ENCODE measurements around the gene P2RY11. TPM values are rescaled to one million over a fixed set of nuclear protein-coding genes. Genes with fewer than 3 reads are reported as not detected.

The P2RY11 gene
- 61.1 and 62.5 TPM in 2 replicates for total RNA-seq

DNA sequence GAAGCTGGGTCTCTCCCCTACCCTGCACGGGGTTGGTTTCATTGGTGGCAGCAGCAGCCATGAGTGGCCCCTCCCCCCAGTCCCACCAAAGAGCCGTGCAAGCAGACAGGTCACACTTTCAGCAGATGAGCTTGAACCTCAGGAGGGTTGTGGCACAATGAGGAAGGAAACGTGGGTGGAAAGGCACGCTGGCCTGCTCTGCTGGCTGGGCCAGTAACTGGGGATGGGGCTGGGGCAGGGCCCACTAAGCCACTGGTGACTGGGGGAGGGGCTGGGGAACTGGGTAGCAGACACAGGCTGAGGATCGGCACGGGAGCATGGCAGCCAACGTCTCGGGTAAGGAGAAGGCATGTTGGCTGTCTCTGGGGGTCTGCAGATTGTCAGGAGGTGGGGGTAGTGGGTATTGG lies at the start of gene P2RY11:
TSS of gene P2RY11 (plus strand) at position 289 of the 407 bp plus-strand sequence. CDS start at position 318, 29 bp downstream.
- Mint-ChIP-seq H3K4me1 (peaks cover 50% of the 10 kb centered on the region), H3K36me3 (ENCODE audit: low read depth) (peaks cover 75% of the 10 kb centered on the region), H3K27ac (peak within 1 kb of the TSS; percentile 91), H3K4me3 (peak within 1 kb of the TSS; percentile 74), H3K9me3 (no peaks in the 10 kb centered on the region), H3K27me3 (no peaks in the 10 kb centered on the region)
- intact Hi-C loops (cut with micrococcal nuclease), result loop anchor here (10.0 kb wide), 1 partner anchor 177 kb away; the partner anchor contains the start of gene OLFM2
- peak; percentile 73 for DNase-seq

- no peaks in the 10 kb centered on the region for H3K36me3 Mint-ChIP-seq (ENCODE audit: low read depth)
- H3K4me1 Mint-ChIP-seq, result no peaks in the 10 kb centered on the region
- no peaks in the 10 kb centered on the region for H3K9me3 Mint-ChIP-seq
- H3K4me3 Mint-ChIP-seq, result no peak overlapping the region
- no peak overlapping the region for H3K27ac Mint-ChIP-seq
- intact Hi-C loops (cut with micrococcal nuclease), result no loop called here
- DNase-seq, result no peak
- H3K27me3 Mint-ChIP-seq, result no peaks in the 10 kb centered on the region
These were observed 49.7 kb upstream of the P2RY11 start for GRCh38 chr19:10061717-10062310.

DNA sequence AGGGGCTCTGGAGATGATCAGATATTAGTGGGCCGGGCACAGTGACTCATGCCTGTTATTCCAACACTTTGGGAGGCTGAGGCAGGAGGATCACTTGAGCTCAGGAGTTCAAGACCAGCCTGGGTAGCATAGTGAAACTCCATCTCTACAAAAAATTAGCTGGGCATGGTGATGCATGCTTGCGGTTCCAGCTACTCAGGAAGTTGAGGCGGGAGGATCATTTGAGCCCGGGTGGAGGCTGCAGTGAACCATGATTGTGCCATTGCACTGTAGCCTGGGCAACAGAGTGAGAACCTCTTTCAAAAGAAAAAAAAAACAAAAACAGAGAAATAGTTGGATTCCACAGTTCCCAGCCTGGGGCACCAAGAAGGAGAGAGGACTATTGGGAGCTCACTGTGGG lies 43.3 kb upstream of the P2RY11 start:
- H3K9me3 Mint-ChIP-seq, result no peaks in the 10 kb centered on the region
- no peak overlapping the region for H3K27ac Mint-ChIP-seq
- DNase-seq, result no peak

GRCh38 chr19:10069046-10069445 lies 42.4 kb upstream of the P2RY11 start:
- Mint-ChIP-seq H3K36me3 (ENCODE audit: low read depth) (no peaks in the 10 kb centered on the region), H3K27me3 (peaks cover 3% of the 10 kb centered on the region), H3K9me3 (no peaks in the 10 kb centered on the region), H3K4me1 (peaks cover 5% of the 10 kb centered on the region), H3K27ac (no peak overlapping the region), H3K4me3 (no peak overlapping the region)
- intact Hi-C loops (cut with micrococcal nuclease), result no loop called here
- no peak for DNase-seq

More for the DNA sequence above, 43.3 kb upstream of the P2RY11 start:
- Mint-ChIP-seq H3K27me3 (peaks cover 3% of the 10 kb centered on the region), H3K36me3 (ENCODE audit: low read depth) (no peaks in the 10 kb centered on the region), H3K4me1 (peaks cover 5% of the 10 kb centered on the region), H3K4me3 (no peak overlapping the region)
- intact Hi-C loops (cut with micrococcal nuclease), result no loop called here

DNA sequence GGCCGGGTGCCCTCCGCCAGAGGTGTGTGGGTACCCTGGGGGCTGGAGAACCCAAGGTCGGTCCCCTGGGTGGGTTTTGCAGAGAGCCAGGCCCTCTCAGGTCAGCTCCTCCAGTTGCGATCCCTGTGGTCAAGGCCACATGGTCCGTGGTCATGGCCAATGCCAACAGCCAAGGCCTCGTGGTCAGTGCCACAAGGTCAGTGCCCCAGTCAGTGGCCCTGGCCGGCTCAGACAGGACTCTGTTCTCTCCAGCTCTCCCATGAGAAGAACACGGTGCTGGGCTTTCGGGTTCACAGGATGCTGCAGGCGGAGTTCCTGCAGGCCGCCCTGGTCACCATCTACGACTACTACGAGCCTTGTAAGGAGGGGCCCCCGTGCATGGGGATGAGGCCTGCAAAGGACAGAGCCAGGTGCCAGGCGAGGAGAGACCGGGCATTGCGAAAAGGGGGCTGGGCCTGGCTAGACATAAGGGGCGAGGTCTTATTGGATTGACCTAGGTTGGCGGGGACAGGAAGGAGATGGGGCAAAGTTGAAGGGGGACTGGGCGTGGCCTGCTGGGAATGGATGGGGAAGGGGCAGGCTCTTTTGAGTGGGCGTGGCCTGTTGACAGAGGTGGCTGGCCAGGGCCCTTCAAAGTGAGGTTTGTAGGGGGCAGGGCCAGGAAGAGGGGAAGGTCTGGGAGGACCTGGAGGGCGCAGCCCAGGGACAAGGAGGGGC lies 40.6 kb upstream of the P2RY11 start:
- Mint-ChIP-seq H3K36me3 (ENCODE audit: low read depth) (no peaks in the 10 kb centered on the region), H3K27ac (no peak overlapping the region), H3K4me1 (peaks cover 5% of the 10 kb centered on the region), H3K27me3 (peaks cover 3% of the 10 kb centered on the region), H3K9me3 (no peaks in the 10 kb centered on the region), H3K4me3 (no peak overlapping the region)
- DNase-seq, result no peak
- intact Hi-C loops (cut with micrococcal nuclease), result no loop called here

DNA sequence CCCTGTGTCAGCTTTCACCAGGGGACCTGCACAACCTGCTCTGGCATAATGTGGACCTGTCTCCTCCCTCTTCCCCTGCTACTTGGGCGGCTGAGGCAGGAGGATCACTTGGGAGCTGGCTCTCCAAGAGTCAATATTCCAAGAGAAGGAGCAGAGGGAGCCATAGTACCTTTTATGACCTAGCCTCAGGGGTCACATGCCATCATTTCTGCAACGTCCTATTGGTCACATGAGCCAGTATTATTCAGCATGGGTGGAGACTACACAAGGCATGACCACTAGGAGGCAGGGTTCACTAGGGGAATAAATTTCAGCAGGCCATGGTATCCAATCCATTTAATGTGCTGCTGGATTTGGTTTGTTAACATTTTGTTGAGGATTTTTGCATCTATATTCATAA lies 37.3 kb upstream of the P2RY11 start:
- peak; percentile 81 for DNase-seq
- Mint-ChIP-seq H3K9me3 (no peaks in the 10 kb centered on the region), H3K27me3 (peaks cover 17% of the 10 kb centered on the region), H3K4me3 (no peak overlapping the region), H3K27ac (no peak overlapping the region), H3K36me3 (ENCODE audit: low read depth) (no peaks in the 10 kb centered on the region), H3K4me1 (no peaks in the 10 kb centered on the region)
- intact Hi-C loops (cut with micrococcal nuclease), result loop anchor here (1.0 kb wide), 1 partner anchor 176 kb away; no protein-coding TSS in a partner anchor

DNA sequence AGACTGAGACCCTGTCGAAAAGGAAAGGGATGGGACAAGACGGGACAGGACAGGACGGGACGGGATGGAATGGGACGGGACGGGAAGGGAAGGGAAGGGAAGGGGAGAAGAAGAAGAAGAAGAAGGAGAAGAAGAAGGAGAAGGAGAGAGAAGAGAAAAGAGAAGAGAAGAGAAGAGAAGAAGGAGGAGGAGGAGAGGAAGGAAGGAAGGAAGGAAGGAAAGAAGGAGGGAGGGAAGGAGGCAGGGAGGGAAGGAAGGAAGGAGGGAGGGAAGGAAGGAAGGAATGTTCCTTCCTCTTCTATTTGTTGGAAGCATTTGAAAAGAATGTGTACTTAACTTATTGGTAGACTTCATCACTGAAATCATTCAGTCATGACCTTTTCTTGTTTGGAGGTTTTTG lies 35.0 kb upstream of the P2RY11 start:
- Mint-ChIP-seq H3K36me3 (ENCODE audit: low read depth) (no peaks in the 10 kb centered on the region), H3K4me1 (no peaks in the 10 kb centered on the region), H3K27me3 (peaks cover 14% of the 10 kb centered on the region)

DNA sequence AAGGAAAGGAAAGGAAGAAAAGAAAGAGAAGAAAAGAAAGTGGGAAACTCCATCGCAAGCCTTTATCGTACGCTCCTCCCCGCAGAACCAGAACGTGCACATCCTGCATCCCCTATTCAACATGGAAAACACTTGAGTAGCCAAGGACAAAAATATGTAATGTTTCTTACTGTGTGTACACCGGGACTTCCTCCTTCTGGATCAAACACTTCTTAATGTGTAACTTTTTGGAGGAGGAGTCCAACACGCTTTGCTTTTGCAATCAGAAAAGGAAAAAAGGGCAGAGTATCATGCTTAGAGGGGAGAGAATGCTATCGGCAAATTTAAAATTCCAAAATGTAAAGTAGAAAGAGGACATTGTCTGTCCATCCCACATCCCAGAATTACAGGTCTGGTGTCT lies 33.2 kb upstream of the P2RY11 start:
- no peaks in the 10 kb centered on the region for H3K36me3 Mint-ChIP-seq (ENCODE audit: low read depth)
- H3K4me3 Mint-ChIP-seq, result no peak overlapping the region
- H3K9me3 Mint-ChIP-seq, result no peaks in the 10 kb centered on the region
- no peak for DNase-seq
- H3K4me1 Mint-ChIP-seq, result no peaks in the 10 kb centered on the region
- intact Hi-C loops (cut with micrococcal nuclease), result no loop called here
- H3K27ac Mint-ChIP-seq, result no peak overlapping the region
- H3K27me3 Mint-ChIP-seq, result peaks cover 14% of the 10 kb centered on the region

More for the DNA sequence above, 35.0 kb upstream of the P2RY11 start:
- no peak overlapping the region for H3K27ac Mint-ChIP-seq
- DNase-seq, result no peak
- H3K9me3 Mint-ChIP-seq, result no peaks in the 10 kb centered on the region
- no peak overlapping the region for H3K4me3 Mint-ChIP-seq
- intact Hi-C loops (cut with micrococcal nuclease), result no loop called here

DNA sequence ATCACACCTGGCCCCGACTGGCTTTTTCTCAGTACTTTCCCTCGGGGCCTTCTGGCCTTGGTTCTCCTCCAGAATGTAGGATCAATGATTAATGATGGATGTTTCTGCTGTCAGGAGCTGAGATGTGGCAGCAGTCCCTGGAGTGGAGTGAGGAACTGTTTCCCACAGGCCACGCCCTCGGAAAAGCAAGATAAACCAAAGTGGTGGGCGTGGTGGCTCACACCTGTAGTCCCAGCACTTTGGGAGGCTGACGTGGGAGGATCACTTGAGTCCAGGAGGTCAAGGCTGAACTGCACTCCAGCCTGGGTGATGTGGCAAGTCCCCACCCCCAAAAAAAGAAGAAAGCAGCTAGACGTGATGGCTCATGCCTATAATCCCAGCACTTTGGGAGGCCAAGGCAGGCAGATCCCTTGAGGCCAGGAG lies 32.5 kb upstream of the P2RY11 start:
- Mint-ChIP-seq H3K27ac (no peak overlapping the region), H3K4me1 (no peaks in the 10 kb centered on the region), H3K4me3 (no peak overlapping the region), H3K36me3 (ENCODE audit: low read depth) (no peaks in the 10 kb centered on the region), H3K27me3 (peaks cover 14% of the 10 kb centered on the region), H3K9me3 (no peaks in the 10 kb centered on the region)
- intact Hi-C loops (cut with micrococcal nuclease), result no loop called here
- no peak for DNase-seq

GRCh38 chr19:10083911-10084310 lies 27.6 kb upstream of the P2RY11 start:
- no peaks in the 10 kb centered on the region for H3K27me3 Mint-ChIP-seq
- no peak overlapping the region for H3K27ac Mint-ChIP-seq

DNA sequence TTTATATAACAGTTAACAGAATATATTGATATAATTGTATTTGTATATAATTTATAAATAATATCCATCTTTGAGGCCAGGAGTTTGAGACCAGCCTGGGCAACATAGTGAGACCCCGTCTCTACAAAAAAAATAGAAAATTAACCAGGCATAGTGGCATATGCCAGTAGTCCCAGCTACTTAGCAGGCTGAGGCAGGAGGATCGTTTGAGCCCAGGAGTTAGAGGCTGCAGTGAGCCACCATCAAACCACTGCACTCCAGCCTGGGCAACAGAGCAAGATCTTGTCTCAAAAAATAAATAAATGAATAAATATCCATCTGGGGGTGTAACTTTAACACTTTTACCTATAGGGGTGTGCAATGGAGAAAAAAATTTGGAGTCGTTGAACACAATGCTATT lies 26.7 kb upstream of the P2RY11 start:
- Mint-ChIP-seq H3K27me3 (no peaks in the 10 kb centered on the region), H3K4me1 (peaks cover 14% of the 10 kb centered on the region), H3K36me3 (ENCODE audit: low read depth) (peaks cover 14% of the 10 kb centered on the region), H3K27ac (no peak overlapping the region), H3K4me3 (peak overlapping the region; percentile 91), H3K9me3 (no peaks in the 10 kb centered on the region)
- intact Hi-C loops (cut with micrococcal nuclease), result loop anchor here (10.0 kb wide), 1 partner anchor 1250 kb away; the partner anchor contains the start of genes MBD3L1 and ZNF558
- DNase-seq, result no peak

More at GRCh38 chr19:10083911-10084310, 27.6 kb upstream of the P2RY11 start:
- Mint-ChIP-seq H3K4me3 (no peak overlapping the region), H3K36me3 (ENCODE audit: low read depth) (peaks cover 8% of the 10 kb centered on the region), H3K4me1 (peaks cover 11% of the 10 kb centered on the region), H3K9me3 (no peaks in the 10 kb centered on the region)
- DNase-seq, result no peak
- intact Hi-C loops (cut with micrococcal nuclease), result loop anchor here (10.0 kb wide), 1 partner anchor 1249 kb away; the partner anchor contains the start of genes MBD3L1 and ZNF558

GRCh38 chr19:10085641-10086590 lies 25.6 kb upstream of the P2RY11 start, which contains the start of gene SHFL:
Gene SHFL, plus strand, starts transcription at chr19:10086317. Its CDS starts 111 bp downstream, at chr19:10086428.
- Mint-ChIP-seq H3K27me3 (no peaks in the 10 kb centered on the region), H3K4me1 (peaks cover 14% of the 10 kb centered on the region), H3K9me3 (no peaks in the 10 kb centered on the region), H3K27ac (peak within 1 kb of the TSS; percentile 88), H3K4me3 (peak within 1 kb of the TSS; percentile 91), H3K36me3 (ENCODE audit: low read depth) (peaks cover 21% of the 10 kb centered on the region)
- DNase-seq, result peak; percentile 97
- intact Hi-C loops (cut with micrococcal nuclease), result loop anchor here (1.0 to 10.0 kb wide), 2 partner anchors 9 to 1251 kb away; partner anchors contain the start of genes MBD3L1 and ZNF558

DNA sequence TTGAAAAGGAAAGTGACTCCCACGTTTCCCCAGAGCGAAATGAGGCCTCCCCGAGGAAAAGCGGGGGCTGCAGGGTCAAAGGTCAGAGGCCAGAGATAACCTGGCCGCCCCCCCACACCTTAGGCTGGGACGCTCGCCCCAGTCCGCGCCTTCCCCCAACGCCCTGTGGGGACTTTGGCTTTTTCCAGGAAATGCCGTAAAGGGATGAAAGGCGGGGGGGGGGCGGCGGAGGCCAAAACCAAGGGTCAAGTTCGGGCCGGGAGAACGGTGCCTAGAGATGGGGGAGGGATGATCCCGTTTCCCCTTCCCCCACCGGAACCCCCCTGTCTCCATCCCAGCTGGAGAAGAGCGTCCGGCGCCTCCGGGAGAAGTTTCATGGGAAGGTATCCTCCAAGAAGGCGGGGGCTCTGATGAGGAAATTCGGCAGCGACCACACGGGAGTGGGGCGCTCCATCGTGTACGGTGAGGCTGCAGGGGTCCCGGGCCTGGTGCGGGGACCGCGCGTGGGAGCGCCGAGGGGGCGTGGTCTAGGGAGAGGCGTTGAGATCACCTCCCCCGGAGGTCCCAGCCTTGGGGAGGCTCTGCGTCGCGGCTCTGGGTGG lies 24.8 kb upstream of the P2RY11 start:
- peaks cover 27% of the 10 kb centered on the region for H3K36me3 Mint-ChIP-seq (ENCODE audit: low read depth)
- H3K27me3 Mint-ChIP-seq, result no peaks in the 10 kb centered on the region
- peak overlapping the region; percentile 79 for H3K27ac Mint-ChIP-seq
- H3K9me3 Mint-ChIP-seq, result no peaks in the 10 kb centered on the region
- DNase-seq, result peak; percentile 83
- H3K4me1 Mint-ChIP-seq, result peaks cover 14% of the 10 kb centered on the region
- intact Hi-C loops (cut with micrococcal nuclease), result loop anchor here (1.0 to 10.0 kb wide), 2 partner anchors 9 to 1252 kb away; partner anchors contain the start of genes MBD3L1 and ZNF558
- H3K4me3 Mint-ChIP-seq, result peak overlapping the region; percentile 91
